HCT116 (cell line): ENCODE measurements around the gene HDAC2. TPM values are rescaled to one million over a fixed set of nuclear protein-coding genes. Genes with fewer than 3 reads are reported as not detected.

Experiments
- ATAC-seq: fragments of 200-7000 bp; cut with Tn5 transposase; 2 replicates; pipeline ENCODE4 v1.9.1; 2020; ENCODE audit warnings: mild to moderate bottlenecking, moderate library complexity
- BruUV-seq: library from RNA; stranded (reverse); fragments of 400-500 nt; replicated peaks from 2 replicates; lab custom pipeline; 2021; lab: Mats Ljungman, UMichigan
- CTCF ChIA-PET: fragments of 300-600 bp; sonication (Branson Sonifier 250); formaldehyde crosslinking; loops from one replicate; lab custom pipeline; 2021; ENCODE audit warnings: antibody characterized with exemption; lab: Charles Lee
- POLR2A ChIA-PET: fragments of 300-600, 350-600 bp; sonication (Branson Sonifier 250); formaldehyde crosslinking; loops from one replicate; lab custom pipeline; 2021; ENCODE audit warnings: antibody characterized with exemption; lab: Charles Lee
- RAD21 ChIA-PET, 2 experiments: fragments of 300-600 bp; sonication (Branson Sonifier 250); formaldehyde crosslinking; loops; one replicate each; lab custom pipeline; 2023; ENCODE audit warnings: low total read pairs in 2 of 2; ENCODE audit not compliant: uncharacterized antibody in 2 of 2, unreplicated experiment in 2 of 2, low non-redundant PET in 1 of 2; lab: Charles Lee
- DNase-seq: peaks from one replicate; pipeline ENCODE4 v3.0.0-alpha.2; 2010; ENCODE audit warnings: low read depth, low spot score
- H2AFZ ChIP-seq: fragments of 200-600 bp; shearing (Covaris generic), sonication (generic); 2 replicates; pipeline ENCODE4 v1.6.1; 2017; ENCODE audit warnings: low read depth, mixed run types, mixed read lengths, antibody characterized with exemption, low read length; ENCODE audit not compliant: poor library complexity, severe bottlenecking
- H3K27ac ChIP-seq: 2 replicates; pipeline ENCODE4 v1.5.1; 2012; ENCODE audit warnings: low read depth, low read length
- H3K27me3 ChIP-seq: fragments of 200-600 bp; sonication (generic); 2 replicates; pipeline ENCODE4 v1.6.1; 2016; ENCODE audit warnings: mixed run types, low read length, mixed read lengths; ENCODE audit not compliant: insufficient read depth
- H3K36me3 ChIP-seq, 2 experiments: fragments of 200-500 bp in 1 of 2; fragments of 200-600 bp in 1 of 2; sonication (Bioruptor generic) in 1 of 2; sonication (generic) in 1 of 2; 2 replicates each; pipeline versions ENCODE4 v1.5.1 to v1.6.1; 2014 to 2016; ENCODE audit warnings: low read length in 2 of 2, inconsistent platforms in 1 of 2, mixed read lengths in 1 of 2, mixed run types in 1 of 2; ENCODE audit not compliant: insufficient read depth in 2 of 2, control insufficient read depth in 1 of 2
- H3K4me1 ChIP-seq, 2 experiments: fragments of 200-600 bp in 1 of 2; sonication (generic) in 1 of 2; 2 replicates each; pipeline versions ENCODE4 v1.5.1 to v1.6.1; 2012 to 2017; ENCODE audit warnings: low read length in 2 of 2, inconsistent platforms in 1 of 2, mild to moderate bottlenecking in 1 of 2, mixed read lengths in 1 of 2, mixed run types in 1 of 2, moderate library complexity in 1 of 2; ENCODE audit not compliant: insufficient read depth in 2 of 2, control insufficient read depth in 1 of 2
- H3K4me2 ChIP-seq: fragments of 200-600 bp; sonication (generic); 2 replicates; pipeline ENCODE4 v1.6.1; 2017; ENCODE audit warnings: mixed run types, low read length, mixed read lengths
- H3K4me3 ChIP-seq, 2 experiments: fragments of 200-600 bp in 1 of 2; sonication (generic) in 1 of 2; replicated peaks in 1 of 2; 2 replicates each; pipeline ENCODE4 v1.5.1; 2011 to 2016; ENCODE audit warnings: low read length in 2 of 2, control low read depth in 1 of 2, low read depth in 1 of 2, mild to moderate bottlenecking in 1 of 2, mixed read lengths in 1 of 2, mixed run types in 1 of 2
- H3K79me2 ChIP-seq: fragments of 200-600 bp; sonication (generic); 2 replicates; pipeline ENCODE4 v1.6.1; 2017; ENCODE audit warnings: mild to moderate bottlenecking, mixed run types, low read length, moderate library complexity, mixed read lengths; ENCODE audit not compliant: insufficient read depth
- H3K9ac ChIP-seq: fragments of 200-600 bp; sonication (generic); 2 replicates; pipeline ENCODE4 v1.6.1; 2016; ENCODE audit warnings: low read length, mixed read lengths
- H3K9me2 ChIP-seq: fragments of 200-600 bp; sonication (generic), shearing (Covaris generic); 2 replicates; pipeline ENCODE4 v1.6.1; 2017; ENCODE audit warnings: mixed run types, mild to moderate bottlenecking, moderate library complexity; ENCODE audit not compliant: insufficient read depth
- H3K9me3 ChIP-seq, 2 experiments: fragments of 200-500 bp in 1 of 2; fragments of 200-600 bp in 1 of 2; sonication (Bioruptor generic) in 1 of 2; sonication (generic) in 1 of 2; 2 replicates each; pipeline ENCODE4 v1.6.1; 2014 to 2017; ENCODE audit warnings: low read length in 2 of 2, mixed read lengths in 2 of 2, inconsistent platforms in 1 of 2, low read depth in 1 of 2, mild to moderate bottlenecking in 1 of 2, mixed run types in 1 of 2, moderate library complexity in 1 of 2; ENCODE audit not compliant: control insufficient read depth in 1 of 2, insufficient read depth in 1 of 2
- H4K20me1 ChIP-seq: fragments of 200-600 bp; sonication (generic), shearing (Covaris generic); 2 replicates; pipeline ENCODE4 v1.6.1; 2017; ENCODE audit warnings: mixed run types, mild to moderate bottlenecking, moderate library complexity; ENCODE audit not compliant: insufficient read depth
- ATF3 ChIP-seq: IDR thresholded peaks from 2 replicates; pipeline ENCODE4 v1.6.1; 2012
- CBX3 ChIP-seq: IDR thresholded peaks from 2 replicates; pipeline ENCODE4 v1.6.1; 2012; ENCODE audit warnings: low read depth
- JUND ChIP-seq: IDR thresholded peaks from 2 replicates; pipeline ENCODE4 v1.6.1; 2012
- MAX ChIP-seq: IDR thresholded peaks from 2 replicates; pipeline ENCODE4 v1.6.1; 2012
- POLR2A ChIP-seq: IDR thresholded peaks from 2 replicates; pipeline ENCODE4 v1.7.0; 2011; ENCODE audit warnings: borderline replicate concordance; ENCODE audit not compliant: insufficient read depth, insufficient read length; ENCODE audit errors: extremely low read depth
- POLR2AphosphoS5 ChIP-seq: IDR thresholded peaks from 2 replicates; pipeline ENCODE4 v1.6.1; 2011; ENCODE audit warnings: mild to moderate bottlenecking, low read depth, low read length, moderate library complexity
- RAD21 ChIP-seq: IDR thresholded peaks from 2 replicates; pipeline ENCODE4 v1.6.1; 2012; ENCODE audit warnings: low read depth, mild to moderate bottlenecking
- SIN3A ChIP-seq: IDR thresholded peaks from 2 replicates; pipeline ENCODE4 v1.6.1; 2012; ENCODE audit warnings: low read depth
- TCF7L2 ChIP-seq: IDR thresholded peaks from 2 replicates; pipeline ENCODE4 v1.7.0; 2011; ENCODE audit warnings: borderline replicate concordance, inconsistent platforms; ENCODE audit not compliant: insufficient read depth, insufficient read length; ENCODE audit errors: extremely low read depth
- YY1 ChIP-seq: IDR thresholded peaks from 2 replicates; pipeline ENCODE4 v1.6.1; 2011; ENCODE audit warnings: low read length, low read depth, moderate library complexity, mild to moderate bottlenecking; ENCODE audit not compliant: insufficient replicate concordance; ENCODE audit errors: extremely low read depth
- ZFX ChIP-seq: fragments of 450-650 bp; IDR thresholded peaks from 2 replicates; pipeline ENCODE4 v1.6.1; 2017
- intact Hi-C: fragments of 100-400 bp; cut with micrococcal nuclease; formaldehyde crosslinking; loops from 2 replicates; pipeline ENCODE4 v1.10.0; 2022
- total RNA-seq: library from RNA; stranded (reverse); gene quantifications from one replicate; pipeline ENCODE4 v1.2.1, GENCODE V29; 2021; ENCODE audit not compliant: unreplicated experiment
- TF ChIP-seq, protein P1 (sequence below): IDR thresholded peaks from 2 replicates; pipeline ENCODE4 v1.6.1; 2011; ENCODE audit warnings: mild to moderate bottlenecking, low read length, moderate library complexity; ENCODE audit not compliant: insufficient replicate concordance; ENCODE audit errors: extremely low read depth
- TF ChIP-seq, protein P2 (sequence below), 3 experiments: fragments of 200-600 bp in 1 of 3; sonication (generic) in 1 of 3; IDR thresholded peaks in 2 of 3; conservative IDR thresholded peaks in 1 of 3; 2 replicates each; pipeline ENCODE4 v1.5.1; 2012 to 2017; ENCODE audit warnings: low read depth in 2 of 3, low read length in 2 of 3, antibody characterized with exemption in 1 of 3, borderline replicate concordance in 1 of 3, control low read depth in 1 of 3, mild to moderate bottlenecking in 1 of 3, mixed read lengths in 1 of 3, mixed run types in 1 of 3, moderate library complexity in 1 of 3; ENCODE audit not compliant: insufficient read depth in 1 of 3
- TF ChIP-seq, protein P3 (sequence below): IDR thresholded peaks from 2 replicates; pipeline ENCODE4 v1.6.1; 2012; ENCODE audit warnings: low read depth

Gene HDAC2
- total RNA-seq, 1 experiment from 2014 or later = 153 TPM

GRCh38 chr6:113927001-113927400 is 43.9 kb downstream of the HDAC2 start (continued):
- TF ChIP-seq, protein P1, sequence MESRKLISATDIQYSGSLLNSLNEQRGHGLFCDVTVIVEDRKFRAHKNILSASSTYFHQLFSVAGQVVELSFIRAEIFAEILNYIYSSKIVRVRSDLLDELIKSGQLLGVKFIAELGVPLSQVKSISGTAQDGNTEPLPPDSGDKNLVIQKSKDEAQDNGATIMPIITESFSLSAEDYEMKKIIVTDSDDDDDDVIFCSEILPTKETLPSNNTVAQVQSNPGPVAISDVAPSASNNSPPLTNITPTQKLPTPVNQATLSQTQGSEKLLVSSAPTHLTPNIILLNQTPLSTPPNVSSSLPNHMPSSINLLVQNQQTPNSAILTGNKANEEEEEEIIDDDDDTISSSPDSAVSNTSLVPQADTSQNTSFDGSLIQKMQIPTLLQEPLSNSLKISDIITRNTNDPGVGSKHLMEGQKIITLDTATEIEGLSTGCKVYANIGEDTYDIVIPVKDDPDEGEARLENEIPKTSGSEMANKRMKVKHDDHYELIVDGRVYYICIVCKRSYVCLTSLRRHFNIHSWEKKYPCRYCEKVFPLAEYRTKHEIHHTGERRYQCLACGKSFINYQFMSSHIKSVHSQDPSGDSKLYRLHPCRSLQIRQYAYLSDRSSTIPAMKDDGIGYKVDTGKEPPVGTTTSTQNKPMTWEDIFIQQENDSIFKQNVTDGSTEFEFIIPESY = no peak
- TF ChIP-seq RAD21 = no peak
- no peak for TF ChIP-seq POLR2AphosphoS5
- no peak for TF ChIP-seq POLR2A

GRCh38 chr6:113925378-113925777 is 45.6 kb downstream of the HDAC2 start:
- no TSS peak for BruUV-seq
- Histone ChIP-seq H3K36me3 (no peaks in the 10 kb centered on the region), H3K4me2 (no peak overlapping the region), H3K79me2 (no peaks in the 10 kb centered on the region), H3K4me1 (no peaks in the 10 kb centered on the region), H3K27ac (no peak overlapping the region), H3K4me3 (no peak overlapping the region), H3K9me3 (no peaks in the 10 kb centered on the region), H4K20me1 (no peaks in the 10 kb centered on the region), H3K9me2 (no peaks in the 10 kb centered on the region), H3K9ac (no peak overlapping the region), H3K27me3 (no peaks in the 10 kb centered on the region), H2AFZ (no peak overlapping the region)
- RAD21 ChIA-PET = no interaction called here
- TF ChIP-seq ZFX = no peak
- no peak for TF ChIP-seq POLR2A
- TF ChIP-seq, protein P2, sequence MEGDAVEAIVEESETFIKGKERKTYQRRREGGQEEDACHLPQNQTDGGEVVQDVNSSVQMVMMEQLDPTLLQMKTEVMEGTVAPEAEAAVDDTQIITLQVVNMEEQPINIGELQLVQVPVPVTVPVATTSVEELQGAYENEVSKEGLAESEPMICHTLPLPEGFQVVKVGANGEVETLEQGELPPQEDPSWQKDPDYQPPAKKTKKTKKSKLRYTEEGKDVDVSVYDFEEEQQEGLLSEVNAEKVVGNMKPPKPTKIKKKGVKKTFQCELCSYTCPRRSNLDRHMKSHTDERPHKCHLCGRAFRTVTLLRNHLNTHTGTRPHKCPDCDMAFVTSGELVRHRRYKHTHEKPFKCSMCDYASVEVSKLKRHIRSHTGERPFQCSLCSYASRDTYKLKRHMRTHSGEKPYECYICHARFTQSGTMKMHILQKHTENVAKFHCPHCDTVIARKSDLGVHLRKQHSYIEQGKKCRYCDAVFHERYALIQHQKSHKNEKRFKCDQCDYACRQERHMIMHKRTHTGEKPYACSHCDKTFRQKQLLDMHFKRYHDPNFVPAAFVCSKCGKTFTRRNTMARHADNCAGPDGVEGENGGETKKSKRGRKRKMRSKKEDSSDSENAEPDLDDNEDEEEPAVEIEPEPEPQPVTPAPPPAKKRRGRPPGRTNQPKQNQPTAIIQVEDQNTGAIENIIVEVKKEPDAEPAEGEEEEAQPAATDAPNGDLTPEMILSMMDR (IDR thresholded peaks at IDR 0.05 in 2 of 3, conservative IDR thresholded peaks at IDR 0.05 in 1 of 3; ENCODE audit: borderline replicate concordance in 1 of 3, insufficient read depth in 1 of 3, low read depth in 2 of 3, low read length in 2 of 3) = no peak
- no peak for TF ChIP-seq JUND
- TF ChIP-seq MAX = no peak
- TF ChIP-seq CBX3 = no peak
- no peak for TF ChIP-seq YY1
- TF ChIP-seq, protein P3, sequence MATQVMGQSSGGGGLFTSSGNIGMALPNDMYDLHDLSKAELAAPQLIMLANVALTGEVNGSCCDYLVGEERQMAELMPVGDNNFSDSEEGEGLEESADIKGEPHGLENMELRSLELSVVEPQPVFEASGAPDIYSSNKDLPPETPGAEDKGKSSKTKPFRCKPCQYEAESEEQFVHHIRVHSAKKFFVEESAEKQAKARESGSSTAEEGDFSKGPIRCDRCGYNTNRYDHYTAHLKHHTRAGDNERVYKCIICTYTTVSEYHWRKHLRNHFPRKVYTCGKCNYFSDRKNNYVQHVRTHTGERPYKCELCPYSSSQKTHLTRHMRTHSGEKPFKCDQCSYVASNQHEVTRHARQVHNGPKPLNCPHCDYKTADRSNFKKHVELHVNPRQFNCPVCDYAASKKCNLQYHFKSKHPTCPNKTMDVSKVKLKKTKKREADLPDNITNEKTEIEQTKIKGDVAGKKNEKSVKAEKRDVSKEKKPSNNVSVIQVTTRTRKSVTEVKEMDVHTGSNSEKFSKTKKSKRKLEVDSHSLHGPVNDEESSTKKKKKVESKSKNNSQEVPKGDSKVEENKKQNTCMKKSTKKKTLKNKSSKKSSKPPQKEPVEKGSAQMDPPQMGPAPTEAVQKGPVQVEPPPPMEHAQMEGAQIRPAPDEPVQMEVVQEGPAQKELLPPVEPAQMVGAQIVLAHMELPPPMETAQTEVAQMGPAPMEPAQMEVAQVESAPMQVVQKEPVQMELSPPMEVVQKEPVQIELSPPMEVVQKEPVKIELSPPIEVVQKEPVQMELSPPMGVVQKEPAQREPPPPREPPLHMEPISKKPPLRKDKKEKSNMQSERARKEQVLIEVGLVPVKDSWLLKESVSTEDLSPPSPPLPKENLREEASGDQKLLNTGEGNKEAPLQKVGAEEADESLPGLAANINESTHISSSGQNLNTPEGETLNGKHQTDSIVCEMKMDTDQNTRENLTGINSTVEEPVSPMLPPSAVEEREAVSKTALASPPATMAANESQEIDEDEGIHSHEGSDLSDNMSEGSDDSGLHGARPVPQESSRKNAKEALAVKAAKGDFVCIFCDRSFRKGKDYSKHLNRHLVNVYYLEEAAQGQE = no peak
- TF ChIP-seq POLR2AphosphoS5 = no peak
- TF ChIP-seq ATF3 = no peak
- TF ChIP-seq, protein P1 = no peak
- no peak for TF ChIP-seq SIN3A
- no peak for TF ChIP-seq TCF7L2
- CTCF ChIA-PET = no interaction called here
- DNase-seq (no peak), ATAC-seq (no peak)
- POLR2A ChIA-PET = no interaction called here
- intact Hi-C loops = no loop called here
